Neural progenitor cell (in vitro differentiated cells): ENCODE measurements around the gene RNU4-1.

Experiments used
- CTCF ChIP-seq: fragments of 200-600 bp; sonication (generic); IDR thresholded peaks from 2 replicates; pipeline ENCODE4 v1.5.1; 2017; ENCODE audit warnings: antibody characterized with exemption, mild to moderate bottlenecking
- EZH2 ChIP-seq: fragments of 200-600 bp; sonication (generic); IDR thresholded peaks from 2 replicates; pipeline ENCODE4 v1.6.1; 2017; ENCODE audit warnings: antibody characterized with exemption, mild to moderate bottlenecking, moderate library complexity

- no peak for TF ChIP-seq CTCF
- TF ChIP-seq EZH2, result peak; percentile 3
These were observed 31.9 kb upstream of the RNU4-1 start for GRCh38 chr12:120324841-120325417.
